ENCODE data around the gene HOXA3.

DNA sequence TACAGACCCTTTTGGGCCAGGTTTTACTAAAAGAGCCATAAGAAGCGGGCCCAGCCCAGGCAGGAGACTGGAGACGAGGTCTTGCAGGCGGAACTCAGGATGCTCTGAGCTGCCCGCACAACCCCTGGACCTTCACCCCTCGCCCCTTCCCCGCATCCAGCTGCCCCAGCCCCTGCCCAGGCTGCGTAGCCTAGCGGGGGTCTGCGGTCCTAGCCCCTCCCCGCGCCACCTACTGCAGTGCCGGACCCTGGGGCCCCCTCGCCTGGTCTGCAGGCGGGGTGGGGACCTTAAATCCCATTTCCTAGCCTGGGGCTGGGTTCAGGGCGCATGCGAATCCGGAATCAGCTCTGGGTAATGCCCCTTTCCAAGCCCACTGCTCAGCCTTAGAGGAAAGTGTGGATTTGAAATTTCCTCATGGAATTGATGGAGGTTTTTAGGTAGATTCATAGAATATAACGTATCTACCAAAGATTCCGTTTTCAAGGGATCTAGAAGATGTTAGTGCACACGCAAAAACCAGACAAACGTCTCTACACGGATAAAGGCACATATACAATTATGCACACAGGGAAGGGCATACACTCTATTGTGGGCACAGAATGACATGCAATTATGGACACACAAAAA is 546 bp upstream of the HOXA3 start:
- TF ChIP-seq CBX2 (IDR thresholded peaks at IDR 0.05; ENCODE audit: low read depth, low read length) (peak; percentile 72; the same call in 1 of the 2 replicates), CBX2 (CRISPR knock-in tag; IDR thresholded peaks at IDR 0.05; ENCODE audit: low read depth) (no peak), POLR2AphosphoS5 (IDR thresholded peaks at IDR 0.05; ENCODE audit: low read depth, low read length) (no peak), KDM5B (CRISPR knock-in tag; IDR thresholded peaks at IDR 0.05; ENCODE audit: borderline replicate concordance) (no peak), ARNT (IDR thresholded peaks at IDR 0.05) (no peak), SP4 (CRISPR knock-in tag; IDR thresholded peaks at IDR 0.05) (no peak)

Data from HepG2 (cell line).